GM12878 (cell line): ENCODE data around the gene DOCK9. TPM values are rescaled to one million over a fixed set of nuclear protein-coding genes. Genes with fewer than 3 reads are reported as not detected.

ENCODE experiments used
- polyA plus RNA-seq, 11 experiments: library from polyadenylated mRNA; depleted of rRNA in 4 of 11; unstranded in 6 of 11; stranded (reverse) in 5 of 11; fragments of >200 nt; fragmentation: Nextera tagmentation in 4 of 11; fragmentation: Illumina TruSeq in 1 of 11; extraction: Ambion mirVana in 4 of 11; extraction: Trizol in 1 of 11; gene quantifications; 1 replicate in 1 of 11; 2 replicates in 10 of 11; pipeline versions ENCODE4 v1.2.1 to v1.2.3, GENCODE V29; 2011 to 2016; ENCODE audit warnings: inconsistent platforms in 2 of 11, missing spikeins in 2 of 11, low read depth in 1 of 11
- total RNA-seq, 4 experiments: library from RNA; depleted of rRNA in 3 of 4; stranded (reverse); fragments of >200 nt in 3 of 4; fragmentation: Illumina TruSeq in 1 of 4; extraction: Trizol in 1 of 4; gene quantifications; 2 replicates each; pipeline versions ENCODE4 v1.2.1 to v1.2.3, GENCODE V29; 2013 to 2021
- TF ChIP-seq, protein P1 (sequence below): fragments of 450-650 bp; IDR thresholded peaks from 2 replicates; pipeline ENCODE4 v1.6.1; 2017; ENCODE audit warnings: borderline replicate concordance
- TF ChIP-seq, protein P2 (sequence below): fragments of 450-650 bp; IDR thresholded peaks from 2 replicates; pipeline ENCODE4 v1.6.1; 2018; ENCODE audit warnings: mild to moderate bottlenecking, low read depth, moderate library complexity; ENCODE audit not compliant: partially characterized antibody
- TF ChIP-seq, protein P3 (sequence below), 3 experiments: IDR thresholded peaks in 2 of 3; conservative IDR thresholded peaks in 1 of 3; 2 replicates each; pipeline ENCODE4 v1.5.1; 2011; ENCODE audit warnings: low read depth in 3 of 3, low read length in 3 of 3, mild to moderate bottlenecking in 3 of 3, control low read depth in 2 of 3, moderate library complexity in 2 of 3, inconsistent platforms in 1 of 3, mixed read lengths in 1 of 3; ENCODE audit not compliant: control insufficient read depth in 2 of 3, insufficient read depth in 1 of 3; ENCODE audit errors: extremely low read depth in 1 of 3

DOCK9 gene
- total and polyA plus RNA-seq, 10 of the 15 experiments (the other 5 are each of a cell fraction or from before 2014, with no cell fraction given) = 0.09 to 2.9 (median 0.74) TPM

- TF ChIP-seq, protein P1, sequence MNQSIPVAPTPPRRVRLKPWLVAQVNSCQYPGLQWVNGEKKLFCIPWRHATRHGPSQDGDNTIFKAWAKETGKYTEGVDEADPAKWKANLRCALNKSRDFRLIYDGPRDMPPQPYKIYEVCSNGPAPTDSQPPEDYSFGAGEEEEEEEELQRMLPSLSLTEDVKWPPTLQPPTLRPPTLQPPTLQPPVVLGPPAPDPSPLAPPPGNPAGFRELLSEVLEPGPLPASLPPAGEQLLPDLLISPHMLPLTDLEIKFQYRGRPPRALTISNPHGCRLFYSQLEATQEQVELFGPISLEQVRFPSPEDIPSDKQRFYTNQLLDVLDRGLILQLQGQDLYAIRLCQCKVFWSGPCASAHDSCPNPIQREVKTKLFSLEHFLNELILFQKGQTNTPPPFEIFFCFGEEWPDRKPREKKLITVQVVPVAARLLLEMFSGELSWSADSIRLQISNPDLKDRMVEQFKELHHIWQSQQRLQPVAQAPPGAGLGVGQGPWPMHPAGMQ = no peak
- TF ChIP-seq, protein P2, sequence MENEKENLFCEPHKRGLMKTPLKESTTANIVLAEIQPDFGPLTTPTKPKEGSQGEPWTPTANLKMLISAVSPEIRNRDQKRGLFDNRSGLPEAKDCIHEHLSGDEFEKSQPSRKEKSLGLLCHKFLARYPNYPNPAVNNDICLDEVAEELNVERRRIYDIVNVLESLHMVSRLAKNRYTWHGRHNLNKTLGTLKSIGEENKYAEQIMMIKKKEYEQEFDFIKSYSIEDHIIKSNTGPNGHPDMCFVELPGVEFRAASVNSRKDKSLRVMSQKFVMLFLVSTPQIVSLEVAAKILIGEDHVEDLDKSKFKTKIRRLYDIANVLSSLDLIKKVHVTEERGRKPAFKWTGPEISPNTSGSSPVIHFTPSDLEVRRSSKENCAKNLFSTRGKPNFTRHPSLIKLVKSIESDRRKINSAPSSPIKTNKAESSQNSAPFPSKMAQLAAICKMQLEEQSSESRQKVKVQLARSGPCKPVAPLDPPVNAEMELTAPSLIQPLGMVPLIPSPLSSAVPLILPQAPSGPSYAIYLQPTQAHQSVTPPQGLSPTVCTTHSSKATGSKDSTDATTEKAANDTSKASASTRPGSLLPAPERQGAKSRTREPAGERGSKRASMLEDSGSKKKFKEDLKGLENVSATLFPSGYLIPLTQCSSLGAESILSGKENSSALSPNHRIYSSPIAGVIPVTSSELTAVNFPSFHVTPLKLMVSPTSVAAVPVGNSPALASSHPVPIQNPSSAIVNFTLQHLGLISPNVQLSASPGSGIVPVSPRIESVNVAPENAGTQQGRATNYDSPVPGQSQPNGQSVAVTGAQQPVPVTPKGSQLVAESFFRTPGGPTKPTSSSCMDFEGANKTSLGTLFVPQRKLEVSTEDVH = no peak
- TF ChIP-seq, protein P3, sequence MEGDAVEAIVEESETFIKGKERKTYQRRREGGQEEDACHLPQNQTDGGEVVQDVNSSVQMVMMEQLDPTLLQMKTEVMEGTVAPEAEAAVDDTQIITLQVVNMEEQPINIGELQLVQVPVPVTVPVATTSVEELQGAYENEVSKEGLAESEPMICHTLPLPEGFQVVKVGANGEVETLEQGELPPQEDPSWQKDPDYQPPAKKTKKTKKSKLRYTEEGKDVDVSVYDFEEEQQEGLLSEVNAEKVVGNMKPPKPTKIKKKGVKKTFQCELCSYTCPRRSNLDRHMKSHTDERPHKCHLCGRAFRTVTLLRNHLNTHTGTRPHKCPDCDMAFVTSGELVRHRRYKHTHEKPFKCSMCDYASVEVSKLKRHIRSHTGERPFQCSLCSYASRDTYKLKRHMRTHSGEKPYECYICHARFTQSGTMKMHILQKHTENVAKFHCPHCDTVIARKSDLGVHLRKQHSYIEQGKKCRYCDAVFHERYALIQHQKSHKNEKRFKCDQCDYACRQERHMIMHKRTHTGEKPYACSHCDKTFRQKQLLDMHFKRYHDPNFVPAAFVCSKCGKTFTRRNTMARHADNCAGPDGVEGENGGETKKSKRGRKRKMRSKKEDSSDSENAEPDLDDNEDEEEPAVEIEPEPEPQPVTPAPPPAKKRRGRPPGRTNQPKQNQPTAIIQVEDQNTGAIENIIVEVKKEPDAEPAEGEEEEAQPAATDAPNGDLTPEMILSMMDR (IDR thresholded peaks at IDR 0.05 in 2 of 3, conservative IDR thresholded peaks at IDR 0.05 in 1 of 3; ENCODE audit: control insufficient read depth in 2 of 3, extremely low read depth in 1 of 3, insufficient read depth in 1 of 3, low read depth in 3 of 3, low read length in 3 of 3) = peak in 2 of 3 experiments; percentile 28 to 34; a peak in 4 of 6 replicates
Measured at GRCh38 chr13:98869408-98870090, 108.3 kb downstream of the DOCK9 start (continued).
